ENCODE results near the gene SMIM21.

DNA sequence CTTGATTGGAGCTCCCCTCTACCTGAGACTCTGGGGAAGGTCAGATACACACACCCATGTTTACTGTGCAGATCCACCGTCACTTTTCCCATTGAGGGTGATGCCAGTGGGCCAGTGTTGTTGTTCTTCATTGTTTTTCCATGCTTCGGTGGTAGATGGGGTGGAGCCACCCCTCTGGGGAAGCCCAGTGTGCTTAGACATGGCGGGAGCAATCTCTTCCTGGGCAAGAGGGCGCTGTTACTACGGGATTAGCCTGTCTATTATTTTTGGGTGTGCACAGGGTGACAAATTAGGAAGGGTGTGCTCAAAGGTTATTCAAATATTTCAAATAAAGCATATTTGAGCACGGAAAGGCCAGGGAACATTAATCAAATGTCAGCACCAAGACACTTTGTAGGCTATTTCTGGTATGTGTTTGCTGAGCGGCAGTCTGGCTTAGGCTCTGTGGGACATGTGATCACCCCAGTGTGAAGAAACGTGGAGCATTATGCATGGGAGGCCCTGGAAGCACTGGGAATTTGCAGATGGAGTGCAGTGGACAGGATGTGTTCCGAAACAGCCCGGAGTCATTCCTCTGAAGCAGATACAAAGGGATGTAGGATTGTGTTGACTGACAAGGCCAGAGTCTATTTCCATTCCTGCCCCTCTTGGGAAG, 34.8 kb upstream of the SMIM21 start:
- TF ChIP-seq, protein P1, sequence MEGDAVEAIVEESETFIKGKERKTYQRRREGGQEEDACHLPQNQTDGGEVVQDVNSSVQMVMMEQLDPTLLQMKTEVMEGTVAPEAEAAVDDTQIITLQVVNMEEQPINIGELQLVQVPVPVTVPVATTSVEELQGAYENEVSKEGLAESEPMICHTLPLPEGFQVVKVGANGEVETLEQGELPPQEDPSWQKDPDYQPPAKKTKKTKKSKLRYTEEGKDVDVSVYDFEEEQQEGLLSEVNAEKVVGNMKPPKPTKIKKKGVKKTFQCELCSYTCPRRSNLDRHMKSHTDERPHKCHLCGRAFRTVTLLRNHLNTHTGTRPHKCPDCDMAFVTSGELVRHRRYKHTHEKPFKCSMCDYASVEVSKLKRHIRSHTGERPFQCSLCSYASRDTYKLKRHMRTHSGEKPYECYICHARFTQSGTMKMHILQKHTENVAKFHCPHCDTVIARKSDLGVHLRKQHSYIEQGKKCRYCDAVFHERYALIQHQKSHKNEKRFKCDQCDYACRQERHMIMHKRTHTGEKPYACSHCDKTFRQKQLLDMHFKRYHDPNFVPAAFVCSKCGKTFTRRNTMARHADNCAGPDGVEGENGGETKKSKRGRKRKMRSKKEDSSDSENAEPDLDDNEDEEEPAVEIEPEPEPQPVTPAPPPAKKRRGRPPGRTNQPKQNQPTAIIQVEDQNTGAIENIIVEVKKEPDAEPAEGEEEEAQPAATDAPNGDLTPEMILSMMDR (IDR thresholded peaks at IDR 0.05): no peak
- no peak for TF ChIP-seq POLR2A (IDR thresholded peaks at IDR 0.05)
